T-cell (primary cell): Measurements from ENCODE around the gene RALY. TPM values are rescaled to one million over a fixed set of nuclear protein-coding genes. Genes with fewer than 3 reads are reported as not detected.

ENCODE experiments used
- ATAC-seq, 4 experiments: fragments of 200-7000 bp in 3 of 4; fragments of 150-1000 bp in 1 of 4; cut with Tn5 transposase; replicated peaks in 1 of 4; 1 replicate in 3 of 4; 2 replicates in 1 of 4; pipeline ENCODE4 v1.10.0; 2021; ENCODE audit warnings: moderate library complexity in 3 of 4, mild to moderate bottlenecking in 2 of 4, moderate number of reproducible peaks in 1 of 4
- CTCF ChIA-PET, 2 donors: fragments of 300-600 bp; sonication (Branson Sonifier 250); formaldehyde crosslinking; loops; one replicate each; lab custom pipeline; 2022; ENCODE audit warnings: antibody characterized with exemption in 2 of 2; lab: Charles Lee
- POLR2A ChIA-PET, 2 donors: fragments of 300-600 bp; sonication (Branson Sonifier 250); formaldehyde crosslinking; loops; one replicate each; lab custom pipeline; 2022; ENCODE audit warnings: antibody characterized with exemption in 2 of 2; lab: Charles Lee
- DNase-seq, 35 experiments: peaks; one replicate each; pipeline versions ENCODE4 v3.0.0 to v3.0.0-alpha.2; 2013 to 2023
- H3K27ac ChIP-seq: one replicate; pipeline ENCODE4 v1.5.1; 2013; ENCODE audit warnings: low read length
- H3K27me3 ChIP-seq, 2 experiments: replicated peaks in 1 of 2; 1 replicate in 1 of 2; 2 replicates in 1 of 2; pipeline versions ENCODE4 v1.6.1 to v1.7.0; 2013; ENCODE audit warnings: low read length in 1 of 2, mixed read lengths in 1 of 2; ENCODE audit not compliant: control insufficient read depth in 2 of 2, insufficient read depth in 2 of 2; ENCODE audit errors: extremely low read depth in 1 of 2
- H3K36me3 ChIP-seq, 2 donors: 1 replicate in 1 of 2; 2 replicates in 1 of 2; pipeline versions ENCODE4 v1.6.1 to v1.7.0; 2013; ENCODE audit warnings: low read length in 1 of 2; ENCODE audit not compliant: control insufficient read depth in 2 of 2, insufficient read depth in 1 of 2; ENCODE audit errors: extremely low read depth in 1 of 2
- H3K4me1 ChIP-seq, 2 experiments: 1 replicate in 1 of 2; 2 replicates in 1 of 2; pipeline versions ENCODE4 v1.6.1 to v1.7.0; 2013; ENCODE audit warnings: low read length in 2 of 2, mixed read lengths in 1 of 2; ENCODE audit not compliant: insufficient read depth in 2 of 2, control insufficient read depth in 1 of 2; ENCODE audit errors: extremely low read depth in 1 of 2
- H3K4me3 ChIP-seq, 2 donors: 1 replicate in 1 of 2; 2 replicates in 1 of 2; pipeline versions ENCODE4 v1.5.1 to v1.7.0; 2013; ENCODE audit warnings: mild to moderate bottlenecking in 2 of 2, low read length in 1 of 2, moderate library complexity in 1 of 2; ENCODE audit not compliant: control insufficient read depth in 1 of 2; ENCODE audit errors: extremely low read depth in 1 of 2
- H3K9me3 ChIP-seq: 2 replicates; pipeline ENCODE4 v1.7.0; 2013
- H3K27ac Mint-ChIP-seq, 2 donors: one replicate each; pipeline ENCODE4 v1.8.0; 2020 to 2021; ENCODE audit warnings: mild to moderate bottlenecking in 2 of 2, mixed read lengths in 2 of 2
- H3K27me3 Mint-ChIP-seq, 2 donors: one replicate each; pipeline ENCODE4 v1.8.0; 2021 to 2022; ENCODE audit warnings: mixed read lengths in 2 of 2
- H3K36me3 Mint-ChIP-seq: one replicate; pipeline ENCODE4 v1.8.0; 2021; ENCODE audit warnings: mixed read lengths
- H3K4me1 Mint-ChIP-seq, 3 donors: one replicate each; pipeline ENCODE4 v1.8.0; 2020 to 2022; ENCODE audit warnings: mixed read lengths in 3 of 3, mild to moderate bottlenecking in 1 of 3
- H3K4me3 Mint-ChIP-seq, 3 donors: one replicate each; pipeline ENCODE4 v1.8.0; 2020 to 2022; ENCODE audit warnings: mild to moderate bottlenecking in 3 of 3, mixed read lengths in 3 of 3, moderate library complexity in 3 of 3
- H3K9me3 Mint-ChIP-seq, 3 donors: one replicate each; pipeline ENCODE4 v1.8.0; 2020 to 2022; ENCODE audit warnings: mixed read lengths in 3 of 3
- WGBS: methylation state at CpG from one replicate; pipeline ENCODE4 v1.1.5; 2013; ENCODE audit warnings: missing lambda C conversion rate; ENCODE audit not compliant: insufficient coverage; 5-methylcytosine and 5-hydroxymethylcytosine counted together
- total RNA-seq, 35 experiments: library from RNA in 6 of 35; stranded (reverse) in 6 of 35; fragments of 120-200 nt in 1 of 35; gene quantifications; one replicate each; pipeline versions ENCODE4 v1.2.1 to v1.2.4 and lab custom pipeline; 2013 to 2026

RALY gene
- total RNA-seq, 5 donors from 2014 or later (not counting 1 experiment from before 2014, with no cell fraction given) = 110 to 126 (median 125) TPM

DNA sequence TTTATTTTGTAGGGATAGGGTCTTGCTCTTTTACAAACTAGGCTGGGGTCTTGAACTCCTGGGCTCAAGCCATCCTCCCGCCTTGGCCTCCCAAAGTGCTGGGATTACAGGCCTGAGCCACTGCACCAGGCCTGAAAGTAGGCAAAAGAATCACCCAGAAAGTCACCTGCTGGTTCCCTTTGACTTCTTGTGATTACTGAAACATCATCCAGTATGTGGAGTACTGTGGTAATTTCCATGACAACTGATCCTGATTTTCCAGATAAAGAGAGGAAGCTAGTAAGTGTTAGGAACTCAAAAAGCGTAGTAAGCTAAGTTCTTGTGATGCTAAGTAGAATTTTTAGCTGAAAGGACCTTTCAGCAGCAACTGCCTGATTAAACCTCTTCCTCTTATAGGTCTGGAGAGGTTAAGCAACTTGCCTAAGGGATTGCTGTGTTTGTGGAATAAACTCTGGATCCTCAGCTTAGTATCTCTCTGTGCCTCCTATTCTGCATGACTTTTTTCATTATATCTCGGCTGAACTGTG, 16.8 kb downstream of the RALY start:
- Histone ChIP-seq H3K4me3 (no peak overlapping the region), H3K9me3 (no peaks in the 10 kb centered on the region), H3K36me3 (peaks cover 0 to 3% of the 10 kb centered on the region in 2 donors), H3K27me3 (no peaks in the 10 kb centered on the region), H3K4me1 (peaks cover 28 to 48% of the 10 kb centered on the region in 2 experiments), H3K27ac (no peak overlapping the region)
- POLR2A ChIA-PET = interaction anchor here (0.6 kb wide), 2 partner anchors 67 to 1081 kb away, joined by 3 to 6 read pairs; no protein-coding TSS in a partner anchor
- WGBS = no CpG with 5 or more reads among the region's 3 CpGs
- CTCF ChIA-PET = interaction anchor here in 1 of 2 donors (0.6 kb wide), 1 partner anchor 161 kb away, joined by 3 read pairs; no protein-coding TSS in a partner anchor
- DNase-seq (no peak), ATAC-seq (no peak)
- H3K27me3 Mint-ChIP-seq = no peaks in the 10 kb centered on the region
- peak overlapping the region in 1 of 2 donors; percentile 75 for H3K27ac Mint-ChIP-seq
- no peaks in the 10 kb centered on the region for H3K9me3 Mint-ChIP-seq
- peaks cover 92 to 93% (median 93%) of the 10 kb centered on the region in 3 donors for H3K4me1 Mint-ChIP-seq
- peaks cover 7% of the 10 kb centered on the region for H3K36me3 Mint-ChIP-seq
- H3K4me3 Mint-ChIP-seq = peak overlapping the region in 1 of 3 donors; percentile 70

GRCh38 chr20:34011275-34011674, 17.6 kb downstream of the RALY start:
- no CpG with 5 or more reads among the region's 1 CpG for WGBS
- H3K4me1 ChIP-seq = peaks cover 34 to 55% of the 10 kb centered on the region in 2 experiments
- CTCF ChIA-PET = no interaction called here
- no peaks in the 10 kb centered on the region for H3K27me3 ChIP-seq
- no peaks in the 10 kb centered on the region for H3K27me3 Mint-ChIP-seq
- POLR2A ChIA-PET = no interaction called here
- peaks cover 92 to 93% (median 93%) of the 10 kb centered on the region in 3 donors for H3K4me1 Mint-ChIP-seq
- no peak overlapping the region for H3K27ac ChIP-seq
- ATAC-seq (no peak), DNase-seq (no peak)
- H3K36me3 Mint-ChIP-seq = peaks cover 7% of the 10 kb centered on the region
- no peak overlapping the region for H3K4me3 ChIP-seq
- H3K9me3 ChIP-seq = no peaks in the 10 kb centered on the region
- peaks cover 0 to 3% of the 10 kb centered on the region in 2 donors for H3K36me3 ChIP-seq
- no peak overlapping the region for H3K27ac Mint-ChIP-seq
- H3K4me3 Mint-ChIP-seq = peak overlapping the region in 1 of 3 donors; percentile 11
- H3K9me3 Mint-ChIP-seq = no peaks in the 10 kb centered on the region

- no peak for DNase-seq
- ChIA-PET CTCF (interaction anchor here in 1 of 2 donors (0.9 kb wide), 1 partner anchor 13 kb away, joined by 3 read pairs; no protein-coding TSS in a partner anchor), POLR2A (no interaction called here)
- no peaks in the 10 kb centered on the region for H3K9me3 ChIP-seq
- H3K36me3 ChIP-seq = peaks cover 0 to 3% of the 10 kb centered on the region in 2 donors
- Mint-ChIP-seq H3K27me3 (no peaks in the 10 kb centered on the region), H3K4me3 (peak overlapping the region in 1 of 3 donors; percentile 26), H3K9me3 (no peaks in the 10 kb centered on the region), H3K4me1 (peaks cover 93 to 95% (median 93%) of the 10 kb centered on the region in 3 donors), H3K36me3 (no peaks in the 10 kb centered on the region), H3K27ac (peak overlapping the region; percentile 5 to 71)
- ATAC-seq = no peak
- H3K4me1 ChIP-seq = peaks cover 40 to 58% of the 10 kb centered on the region in 2 experiments
- no peaks in the 10 kb centered on the region for H3K27me3 ChIP-seq
- H3K27ac ChIP-seq = no peak overlapping the region
- H3K4me3 ChIP-seq = no peak overlapping the region
- WGBS = 69% methylated on average over 2 of the region's 5 CpGs
These were observed 18.6 kb downstream of the RALY start for GRCh38 chr20:34012330-34012729.

DNA sequence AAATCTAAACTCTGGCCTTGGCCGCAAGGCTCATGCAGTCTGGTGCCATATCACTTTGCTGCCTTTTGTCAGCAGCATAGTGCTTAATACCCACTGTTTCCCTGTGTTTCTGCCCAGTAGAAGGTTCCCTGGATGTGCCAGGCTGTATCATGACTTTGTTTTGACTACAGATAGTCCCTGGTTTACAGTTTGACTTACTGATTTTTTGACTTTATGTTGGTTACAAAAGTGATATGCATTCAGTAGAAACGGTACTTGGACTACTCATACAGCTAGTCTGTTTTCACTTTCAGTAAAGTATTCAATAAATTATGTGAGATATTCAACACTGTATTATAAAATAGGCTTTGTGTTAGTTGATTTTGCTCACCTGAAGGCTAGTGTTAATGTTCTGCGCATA, 19.0 kb downstream of the RALY start:
- DNase-seq (no peak), ATAC-seq (no peak)
- Histone ChIP-seq H3K36me3 (peaks cover 0 to 3% of the 10 kb centered on the region in 2 donors), H3K4me1 (peaks cover 41 to 59% of the 10 kb centered on the region in 2 experiments), H3K9me3 (no peaks in the 10 kb centered on the region), H3K27ac (no peak overlapping the region), H3K27me3 (no peaks in the 10 kb centered on the region), H3K4me3 (no peak overlapping the region)
- POLR2A ChIA-PET = no interaction called here
- H3K27me3 Mint-ChIP-seq = no peaks in the 10 kb centered on the region
- WGBS = 71% methylated on average over 1 of the region's 3 CpGs
- no peaks in the 10 kb centered on the region for H3K9me3 Mint-ChIP-seq
- H3K36me3 Mint-ChIP-seq = no peaks in the 10 kb centered on the region
- H3K4me1 Mint-ChIP-seq = peaks cover 96 to 98% (median 96%) of the 10 kb centered on the region in 3 donors
- peak overlapping the region; percentile 5 to 71 for H3K27ac Mint-ChIP-seq
- CTCF ChIA-PET = interaction anchor here (0.7 to 0.9 kb wide), 2 partner anchors 12 to 531 kb away, joined by 3 read pairs; no protein-coding TSS in a partner anchor
- H3K4me3 Mint-ChIP-seq = peak overlapping the region in 1 of 3 donors; percentile 26

GRCh38 chr20:34013554-34013953, 19.8 kb downstream of the RALY start:
- DNase-seq (no peak), ATAC-seq (no peak)
- peaks cover 95 to 96% (median 96%) of the 10 kb centered on the region in 3 donors for H3K4me1 Mint-ChIP-seq
- no peaks in the 10 kb centered on the region for H3K9me3 Mint-ChIP-seq
- POLR2A ChIA-PET = interaction anchor here in 1 of 2 donors (0.6 kb wide), 1 partner anchor 15 kb away, joined by 8 read pairs; no protein-coding TSS in a partner anchor
- CTCF ChIA-PET = interaction anchor here in 1 of 2 donors (0.6 kb wide), 1 partner anchor 46 kb away, joined by 3 read pairs; no protein-coding TSS in a partner anchor
- H3K27ac Mint-ChIP-seq = peak overlapping the region in 1 of 2 donors; percentile 35
- no peak overlapping the region for H3K4me3 ChIP-seq
- no peaks in the 10 kb centered on the region for H3K27me3 ChIP-seq
- H3K27me3 Mint-ChIP-seq = no peaks in the 10 kb centered on the region
- no peaks in the 10 kb centered on the region for H3K36me3 Mint-ChIP-seq
- no peaks in the 10 kb centered on the region for H3K9me3 ChIP-seq
- H3K27ac ChIP-seq = no peak overlapping the region
- H3K4me1 ChIP-seq = peaks cover 36 to 55% of the 10 kb centered on the region in 2 experiments
- peaks cover 0 to under 1% of the 10 kb centered on the region in 2 donors for H3K36me3 ChIP-seq
- WGBS = no CpG with 5 or more reads among the region's 2 CpGs
- no peak overlapping the region for H3K4me3 Mint-ChIP-seq

DNA sequence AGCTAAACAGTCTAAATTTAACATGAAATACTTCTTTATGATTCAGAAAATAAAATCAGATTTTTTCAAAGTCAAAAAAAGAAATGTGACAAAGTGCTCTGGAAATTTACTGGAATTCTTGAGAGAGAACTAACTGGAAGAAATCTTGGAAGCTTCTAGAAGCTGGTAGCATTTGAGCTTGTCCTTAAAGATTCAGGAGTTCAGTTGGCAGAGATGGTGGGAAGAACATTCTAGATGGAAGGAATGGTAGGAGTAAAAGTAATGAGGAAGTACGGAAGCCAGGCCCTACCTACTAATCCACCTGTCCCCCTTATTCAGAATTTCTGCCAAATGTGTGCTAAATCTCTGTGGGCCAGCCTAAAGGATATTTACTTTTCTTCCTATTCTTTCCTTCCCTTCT, 21.2 kb downstream of the RALY start:
- Histone ChIP-seq H3K27ac (no peak overlapping the region), H3K27me3 (no peaks in the 10 kb centered on the region), H3K9me3 (no peaks in the 10 kb centered on the region), H3K4me3 (no peak overlapping the region), H3K4me1 (peaks cover 22 to 51% of the 10 kb centered on the region in 2 experiments), H3K36me3 (peaks cover 0 to 4% of the 10 kb centered on the region in 2 donors)
- DNase-seq = no peak
- H3K27ac Mint-ChIP-seq = peak overlapping the region; percentile 21 to 62
- ChIA-PET POLR2A (interaction anchor here in 1 of 2 donors (1.1 kb wide), 1 partner anchor 26 kb away, joined by 4 read pairs; no protein-coding TSS in a partner anchor), CTCF (no interaction called here)
- no peaks in the 10 kb centered on the region for H3K36me3 Mint-ChIP-seq
- no CpG with 5 or more reads among the region's 1 CpG for WGBS
- H3K4me3 Mint-ChIP-seq = no peak overlapping the region
- H3K27me3 Mint-ChIP-seq = no peaks in the 10 kb centered on the region
- H3K9me3 Mint-ChIP-seq = no peaks in the 10 kb centered on the region
- peaks cover 83 to 92% (median 92%) of the 10 kb centered on the region in 3 donors for H3K4me1 Mint-ChIP-seq
- no peak for ATAC-seq
